GM20431 (cell line): Measurements from ENCODE around the gene CNTNAP2.

ENCODE experiments used
- in situ Hi-C: fragments of 300-500 bp; cut with MseI, MboI; formaldehyde crosslinking; loops from one replicate; pipeline ENCODE4 v1.15.0; 2020; ENCODE audit warnings: low sequenced_read_pairs; ENCODE audit not compliant: unreplicated experiment

CNTNAP2 gene

GRCh38 chr7:148159331-148159730 is 2042.7 kb downstream of the CNTNAP2 start:
- in situ Hi-C loops: no loop called here

DNA sequence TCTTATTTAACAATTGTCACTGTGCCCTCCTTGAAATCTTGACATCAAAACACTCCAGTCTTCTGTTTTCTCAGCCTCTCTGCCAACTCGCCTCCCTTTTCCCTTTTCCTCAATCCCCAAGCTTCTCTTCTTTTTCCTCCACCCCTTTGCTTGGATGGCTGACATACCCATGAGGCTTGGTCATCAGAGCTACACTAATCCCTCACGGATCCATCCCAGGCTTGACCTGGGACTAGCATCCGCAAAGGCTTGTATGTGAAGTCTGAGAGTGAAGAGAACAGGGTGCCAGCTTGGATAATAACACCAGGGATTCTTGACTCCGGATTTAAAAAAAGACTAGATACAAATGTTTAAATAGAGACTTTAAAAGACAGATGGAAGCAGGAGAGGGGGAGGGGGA is 2045.2 kb downstream of the CNTNAP2 start:
- in situ Hi-C loops: no loop called here

GRCh38 chr7:148162808-148163207 is 2046.2 kb downstream of the CNTNAP2 start:
- in situ Hi-C loops: no loop called here

DNA sequence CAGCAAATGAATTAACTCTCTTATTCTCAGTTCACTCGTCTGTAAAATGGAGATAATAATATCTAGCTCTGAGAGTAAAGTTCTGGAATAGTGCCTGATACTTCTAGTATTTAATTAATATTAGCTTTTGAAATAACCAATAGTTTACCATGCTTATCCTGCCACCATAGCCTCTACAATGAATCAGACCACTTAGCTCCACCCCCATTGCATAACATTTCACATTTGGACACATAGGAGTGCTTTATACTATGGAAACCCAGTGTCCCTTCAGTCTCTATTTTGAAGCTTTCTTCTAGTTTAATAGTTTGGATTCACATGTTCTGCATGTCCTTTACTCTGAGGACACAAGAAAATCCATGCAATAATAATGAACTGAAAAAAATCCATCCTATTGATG is 2046.6 kb downstream of the CNTNAP2 start:
- in situ Hi-C loops: no loop called here

DNA sequence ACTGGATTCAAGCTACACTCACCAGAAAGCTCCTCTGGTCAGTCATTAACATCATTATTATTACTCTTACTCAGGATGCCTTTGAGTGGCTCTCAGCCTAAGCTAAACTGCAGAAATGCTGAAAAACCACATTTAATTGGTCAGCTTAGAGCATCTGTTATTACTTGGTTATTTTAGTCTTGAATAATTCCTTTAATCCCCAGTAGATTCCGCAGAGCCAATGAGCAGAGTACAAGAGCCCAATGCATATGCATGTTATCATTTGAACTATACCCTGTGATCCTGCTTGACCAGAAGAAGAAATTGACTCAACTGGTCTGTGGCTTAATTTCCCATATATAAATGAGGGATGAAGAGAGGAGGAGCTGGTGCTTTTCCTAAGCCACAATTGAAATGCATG is 2056.3 kb downstream of the CNTNAP2 start:
- in situ Hi-C loops: no loop called here

DNA sequence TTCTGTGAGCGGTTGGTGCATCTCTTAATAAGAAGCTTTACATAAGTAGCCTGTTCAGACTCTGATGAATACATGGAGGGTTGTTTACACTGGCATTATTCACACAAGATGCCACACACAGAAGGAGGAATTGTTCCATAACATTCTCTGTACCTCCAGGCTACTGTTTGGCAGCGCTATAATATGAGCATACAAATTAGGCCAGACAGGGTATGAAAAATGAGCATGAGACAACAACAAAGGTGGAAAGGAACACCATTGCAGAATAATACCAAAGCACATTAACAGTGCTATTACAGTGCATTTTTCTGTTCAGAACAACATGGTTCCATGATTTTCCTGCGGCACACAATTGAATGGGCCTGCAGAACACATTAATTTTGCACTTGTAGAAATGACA is 2056.8 kb downstream of the CNTNAP2 start:
- in situ Hi-C loops: no loop called here

GRCh38 chr7:148174376-148174775 is 2057.8 kb downstream of the CNTNAP2 start:
- in situ Hi-C loops: no loop called here

DNA sequence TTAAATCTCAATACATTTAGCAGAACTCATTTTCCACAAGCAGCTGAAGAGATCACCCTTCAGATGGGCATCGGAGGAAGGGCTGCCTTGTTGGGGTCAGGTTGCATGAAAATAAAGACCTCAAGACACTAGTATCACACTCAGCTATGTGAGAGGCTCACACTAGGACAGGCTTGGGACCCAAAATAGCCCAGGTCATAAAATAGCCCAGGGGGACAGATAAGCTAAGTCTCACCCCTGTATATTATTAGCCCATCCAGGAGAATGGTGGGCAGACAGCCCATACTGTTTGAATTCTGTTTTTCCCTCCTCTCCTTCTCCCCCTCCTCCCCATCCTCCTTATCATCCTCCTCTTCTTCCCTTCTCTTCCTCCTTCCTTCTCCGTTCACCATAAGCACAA is 2058.9 kb downstream of the CNTNAP2 start:
- in situ Hi-C loops: no loop called here

DNA sequence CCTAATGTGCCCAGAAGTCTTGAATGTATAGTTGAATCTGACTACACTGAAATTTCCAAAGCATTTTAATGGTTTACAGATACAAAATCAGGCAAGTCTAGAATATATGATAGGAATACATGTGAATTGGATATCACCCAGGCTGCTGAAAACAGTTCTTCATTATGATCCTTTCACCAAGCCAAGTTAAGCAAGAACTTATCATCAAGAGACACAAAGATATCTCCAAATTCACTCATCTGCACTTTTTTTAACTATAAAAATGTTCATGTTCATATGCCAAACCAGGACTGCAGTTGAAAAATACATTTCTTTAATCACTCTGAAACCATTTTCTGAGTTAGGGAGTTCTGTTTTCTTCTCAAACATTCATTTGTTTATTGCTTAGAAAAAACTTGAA is 2061.4 kb downstream of the CNTNAP2 start:
- in situ Hi-C loops: no loop called here

GRCh38 chr7:148180075-148180474 is 2063.5 kb downstream of the CNTNAP2 start:
- in situ Hi-C loops: no loop called here

GRCh38 chr7:148182264-148182663 is 2065.7 kb downstream of the CNTNAP2 start:
- in situ Hi-C loops: no loop called here

GRCh38 chr7:148185041-148185440 is 2068.4 kb downstream of the CNTNAP2 start:
- in situ Hi-C loops: no loop called here

DNA sequence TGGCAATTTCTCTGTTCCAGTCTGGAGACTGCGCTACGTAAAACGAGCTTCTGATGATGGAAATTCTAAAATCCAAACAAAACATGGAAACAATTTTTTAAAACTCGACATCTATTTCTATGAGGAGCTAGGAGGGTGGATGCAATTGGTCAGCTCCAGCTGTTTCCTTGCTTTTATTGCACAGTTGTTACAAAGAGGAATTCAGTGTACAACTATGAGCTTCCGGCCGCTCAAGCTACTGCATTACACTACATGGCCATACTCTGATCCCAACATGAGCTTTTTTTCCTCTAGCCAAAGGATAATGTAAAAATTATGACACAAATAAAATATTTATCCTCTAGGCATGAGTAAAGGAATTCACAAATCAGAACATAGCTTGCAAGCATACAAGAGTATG is 2070.9 kb downstream of the CNTNAP2 start:
- in situ Hi-C loops: no loop called here

- in situ Hi-C loops: no loop called here
Observed at GRCh38 chr7:148191391-148192065, 2074.9 kb downstream of the CNTNAP2 start.

DNA sequence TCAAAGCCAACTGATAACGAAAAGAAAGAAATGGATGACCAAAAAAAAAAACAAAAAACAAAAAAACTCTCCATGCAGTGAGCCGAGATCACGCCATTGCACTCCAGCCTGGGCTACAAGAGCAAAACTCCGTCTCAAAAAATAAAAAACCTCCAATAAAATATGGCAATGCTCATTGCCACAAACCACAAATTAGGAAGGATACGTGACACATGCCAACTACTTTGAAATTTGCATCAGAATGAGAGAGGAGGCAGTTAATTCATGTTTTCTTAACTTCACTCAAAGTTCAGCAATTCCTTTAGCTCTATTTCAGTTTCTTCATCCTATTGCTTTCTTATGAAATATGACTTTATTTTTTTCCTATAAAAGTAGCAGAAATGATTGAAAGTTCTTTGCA is 2075.9 kb downstream of the CNTNAP2 start:
- in situ Hi-C loops: no loop called here

DNA sequence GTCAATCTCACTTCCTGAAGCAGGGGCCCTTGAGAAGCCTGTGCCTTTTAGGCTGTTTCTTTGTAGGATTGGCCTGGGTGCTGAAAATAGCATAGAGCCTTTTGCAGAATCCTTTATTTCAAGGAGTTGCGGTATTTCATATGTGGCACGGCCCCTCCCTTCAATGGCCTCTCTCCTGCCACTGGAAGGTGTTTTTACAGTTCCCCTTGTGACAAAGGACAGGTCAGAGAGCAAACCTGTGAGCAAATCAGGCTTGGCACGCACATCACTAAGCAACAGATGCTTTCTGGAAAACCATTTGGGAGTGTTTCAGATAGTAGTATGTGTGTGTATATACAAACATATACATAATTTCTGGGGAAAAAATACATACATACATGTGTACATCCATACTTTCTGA is 2085.4 kb downstream of the CNTNAP2 start:
- in situ Hi-C loops: no loop called here

DNA sequence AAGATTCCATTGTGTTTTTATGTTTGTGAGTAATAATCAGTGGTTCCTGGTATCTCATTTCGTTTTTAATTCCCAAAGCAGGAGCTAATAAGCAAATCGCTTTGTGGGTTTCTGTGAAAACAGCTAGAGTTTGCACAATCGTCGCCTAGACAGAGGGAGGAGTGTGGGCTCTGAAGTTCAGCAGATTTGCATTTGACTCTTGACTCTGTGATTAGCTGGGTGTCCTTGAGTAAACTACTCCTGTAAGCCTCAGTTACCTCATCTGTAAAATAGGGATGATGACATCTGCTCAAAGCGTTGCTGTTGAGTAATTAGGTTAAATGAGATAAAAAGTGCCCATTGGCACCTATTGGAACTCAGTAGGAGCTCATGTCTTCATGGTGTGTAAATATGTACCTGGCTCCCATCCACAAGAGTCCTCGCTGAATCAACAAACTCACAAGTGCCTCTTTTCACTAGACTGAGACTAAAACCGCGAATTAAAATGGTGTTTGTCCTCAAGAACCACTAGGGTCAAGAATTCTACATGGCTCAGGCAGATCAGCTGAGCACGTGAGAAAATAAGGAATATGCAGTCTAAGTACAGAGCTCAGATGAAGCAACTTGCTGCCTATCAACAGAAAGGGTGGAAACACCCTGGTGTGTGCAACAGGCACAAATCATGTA is 2088.2 kb downstream of the CNTNAP2 start:
- in situ Hi-C loops: no loop called here

GRCh38 chr7:148209643-148210190 is 2093.1 kb downstream of the CNTNAP2 start:
- in situ Hi-C loops: no loop called here

- in situ Hi-C loops: no loop called here
Observed at GRCh38 chr7:148210804-148211325, 2094.3 kb downstream of the CNTNAP2 start.

DNA sequence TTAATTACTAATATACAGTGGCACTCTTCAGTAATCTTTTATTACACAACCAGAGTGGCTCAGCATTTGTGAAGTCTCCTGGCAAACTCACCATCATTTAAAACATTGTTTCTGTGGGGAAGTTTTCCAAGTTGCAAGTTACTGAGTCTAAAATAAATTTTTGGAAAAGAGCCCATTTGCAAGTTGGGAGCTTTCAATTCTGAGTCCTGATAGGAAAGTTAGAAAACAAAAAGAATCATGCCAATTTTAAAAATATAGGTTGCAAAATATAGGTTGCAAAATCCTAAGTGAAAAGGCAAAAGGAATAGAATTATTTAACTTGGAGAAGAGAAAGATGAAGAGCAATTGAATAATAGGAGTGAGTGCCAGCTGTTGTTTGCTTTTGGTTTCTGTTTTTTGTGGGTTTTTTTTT is 2095.1 kb downstream of the CNTNAP2 start:
- in situ Hi-C loops: no loop called here

DNA sequence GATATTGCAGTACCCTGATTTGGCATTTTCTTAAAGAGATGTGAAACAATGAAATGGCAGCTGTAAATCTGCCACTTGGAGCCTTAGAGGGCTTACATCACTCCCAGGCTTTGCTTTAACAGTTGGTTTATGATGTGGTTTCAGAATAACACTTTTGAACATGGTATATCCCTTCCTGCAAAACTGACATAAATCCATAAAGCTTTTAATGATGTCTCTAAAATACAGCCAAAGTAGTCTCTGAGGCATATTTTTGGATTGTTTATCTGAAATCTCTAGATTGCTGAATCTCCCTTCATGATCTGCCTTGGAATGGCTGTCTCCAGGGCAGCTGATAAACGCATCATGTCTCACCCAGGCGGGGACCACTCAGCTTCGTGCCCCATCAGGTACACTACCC is 2096.1 kb downstream of the CNTNAP2 start:
- in situ Hi-C loops: no loop called here
